Endothelial cell of umbilical vein (primary cell): Measurements from ENCODE around the gene TOP2A. TPM values are rescaled to one million over a fixed set of nuclear protein-coding genes. Genes with fewer than 3 reads are reported as not detected.

ENCODE experiments used
- BruUV-seq: library from RNA; stranded (reverse); fragments of 400-500 nt; replicated peaks from 2 replicates; lab custom pipeline; 2021; lab: Mats Ljungman, UMichigan
- CTCF ChIA-PET: fragments of 300-600, 350-600 bp; sonication (Branson Sonifier 250); formaldehyde crosslinking; loops from one replicate; lab custom pipeline; 2021; ENCODE audit warnings: antibody characterized with exemption, inconsistent platforms; lab: Charles Lee
- POLR2A ChIA-PET: fragments of 300-600, 350-600 bp; sonication (Branson Sonifier 250); formaldehyde crosslinking; loops from one replicate; lab custom pipeline; 2021; ENCODE audit warnings: antibody characterized with exemption, inconsistent platforms; lab: Charles Lee
- DNase-seq: peaks from one replicate; pipeline ENCODE4 v3.0.0-alpha.2; 2011; ENCODE audit warnings: low read depth, low spot score
- FAIRE-seq: peaks from 2 replicates; lab custom pipeline; 2011; peaks lifted over from hg19 to GRCh38; lab: Jason Lieb, UNC
- H2AFZ ChIP-seq: 2 replicates; pipeline ENCODE4 v1.6.0; 2012; ENCODE audit warnings: low read depth, low read length, control low read depth, inconsistent platforms
- H3K27ac ChIP-seq: 2 replicates; pipeline ENCODE4 v1.5.1; 2011; ENCODE audit warnings: low read depth, mild to moderate bottlenecking, control low read depth, low read length, moderate library complexity; ENCODE audit not compliant: insufficient read depth
- H3K27me3 ChIP-seq, 2 experiments: 2 replicates each; pipeline versions ENCODE4 v1.6.0 to v1.6.1; 2011; ENCODE audit warnings: low read length in 2 of 2, mixed read lengths in 1 of 2; ENCODE audit not compliant: control insufficient read depth in 2 of 2, insufficient read depth in 2 of 2
- H3K36me3 ChIP-seq, 2 experiments: 2 replicates in 1 of 2; 3 replicates in 1 of 2; pipeline ENCODE4 v1.5.1; 2011; ENCODE audit warnings: low read length in 2 of 2, mild to moderate bottlenecking in 1 of 2, moderate library complexity in 1 of 2; ENCODE audit not compliant: control insufficient read depth in 2 of 2, insufficient read depth in 2 of 2; ENCODE audit errors: extremely low read depth in 1 of 2
- H3K4me1 ChIP-seq: 3 replicates; pipeline ENCODE4 v1.5.1; 2011; ENCODE audit warnings: mild to moderate bottlenecking, low read length; ENCODE audit not compliant: control insufficient read depth, insufficient read depth; ENCODE audit errors: extremely low read depth
- H3K4me2 ChIP-seq: 2 replicates; pipeline ENCODE4 v1.6.1; 2011; ENCODE audit warnings: low read length, control low read depth, mixed read lengths; ENCODE audit not compliant: insufficient read depth
- H3K4me3 ChIP-seq, 3 experiments: fragments of 200-600 bp in 1 of 3; sonication (generic), shearing (Covaris generic) in 1 of 3; replicated peaks in 1 of 3; 2 replicates each; pipeline ENCODE4 v1.5.1; 2011 to 2016; ENCODE audit warnings: control low read depth in 3 of 3, low read length in 3 of 3, mild to moderate bottlenecking in 2 of 3, inconsistent platforms in 1 of 3, low read depth in 1 of 3, moderate library complexity in 1 of 3; ENCODE audit not compliant: insufficient read depth in 1 of 3
- H3K79me2 ChIP-seq: 2 replicates; pipeline ENCODE4 v1.6.0; 2012; ENCODE audit warnings: low read length, inconsistent platforms; ENCODE audit not compliant: control insufficient read depth, insufficient read depth
- H3K9ac ChIP-seq: replicated peaks from 2 replicates; pipeline ENCODE3; 2011; ENCODE audit warnings: low read length, control low read depth; ENCODE audit not compliant: insufficient read depth; ENCODE audit errors: extremely low read depth
- H3K9me1 ChIP-seq: replicated peaks from 3 replicates; pipeline ENCODE4 v1.6.0; 2011; ENCODE audit warnings: mild to moderate bottlenecking, low read length; ENCODE audit not compliant: control insufficient read depth, insufficient read depth; ENCODE audit errors: extremely low read depth
- H3K9me3 ChIP-seq: replicated peaks from 2 replicates; pipeline ENCODE4 v1.5.1; 2012; ENCODE audit warnings: low read length, inconsistent platforms; ENCODE audit not compliant: control insufficient read depth, insufficient read depth
- H4K20me1 ChIP-seq: replicated peaks from 2 replicates; pipeline ENCODE3; 2011; ENCODE audit warnings: mild to moderate bottlenecking, low read length; ENCODE audit not compliant: control insufficient read depth, insufficient read depth; ENCODE audit errors: extremely low read depth
- CTCF ChIP-seq, 2 donors: IDR thresholded peaks; 1 replicate in 1 of 2; 2 replicates in 1 of 2; pipeline ENCODE4 v1.5.1; 2011; ENCODE audit warnings: low read length in 2 of 2, mild to moderate bottlenecking in 2 of 2, moderate library complexity in 2 of 2, control low read depth in 1 of 2, inconsistent platforms in 1 of 2, low read depth in 1 of 2; ENCODE audit not compliant: insufficient read depth in 1 of 2; ENCODE audit errors: extremely low read depth in 1 of 2
- EZH2 ChIP-seq: IDR thresholded peaks from 2 replicates; pipeline ENCODE4 v1.6.1; 2012; ENCODE audit warnings: borderline replicate concordance, low read depth, mild to moderate bottlenecking, moderate library complexity, low read length, inconsistent platforms; ENCODE audit not compliant: severe bottlenecking
- FOS ChIP-seq: IDR thresholded peaks from 2 replicates; pipeline ENCODE4 v1.6.1; 2011; ENCODE audit warnings: mild to moderate bottlenecking, low read length, moderate library complexity, borderline replicate concordance; ENCODE audit not compliant: insufficient read depth
- GATA2 ChIP-seq: IDR thresholded peaks from 2 replicates; pipeline ENCODE4 v1.7.0; 2011; ENCODE audit warnings: low read depth, mild to moderate bottlenecking, moderate library complexity, mixed read lengths, low read length; ENCODE audit not compliant: insufficient read length, insufficient read depth
- JUN ChIP-seq: IDR thresholded peaks from 2 replicates; pipeline ENCODE4 v1.6.1; 2011; ENCODE audit warnings: borderline replicate concordance, low read depth; ENCODE audit not compliant: insufficient read length, insufficient read depth
- MAX ChIP-seq: IDR thresholded peaks from 2 replicates; pipeline ENCODE4 v1.6.1; 2011; ENCODE audit not compliant: insufficient read depth, insufficient read length
- MYC ChIP-seq: IDR thresholded peaks from one replicate; pipeline ENCODE4 v1.6.1; 2011; ENCODE audit warnings: mild to moderate bottlenecking, low read depth, low read length
- POLR2A ChIP-seq: IDR thresholded peaks from 2 replicates; pipeline ENCODE4 v1.6.1; 2012; ENCODE audit warnings: low read depth, mild to moderate bottlenecking, control low read depth, low read length
- POLR2AphosphoS5 ChIP-seq: IDR thresholded peaks from 2 replicates; pipeline ENCODE4 v1.6.1; 2012; ENCODE audit warnings: low read depth, mild to moderate bottlenecking, control low read depth, low read length, moderate library complexity; ENCODE audit not compliant: insufficient read depth
- dilution Hi-C: fragments of 300-500 bp; cut with MboI; formaldehyde crosslinking; loops from one replicate; pipeline ENCODE4 v1.15.0; 2019; ENCODE audit warnings: low sequenced_read_pairs; ENCODE audit not compliant: extremely low pct_ligation_motif_present
- intact Hi-C: fragments of 100-400 bp; cut with micrococcal nuclease; formaldehyde crosslinking; loops from one replicate; pipeline ENCODE4 v1.10.0; 2022
- polyA plus RNA-seq, 4 experiments: library from polyadenylated mRNA; depleted of rRNA in 3 of 4; stranded (reverse) in 3 of 4; unstranded in 1 of 4; fragments of >200 nt; gene quantifications; 2 replicates each; pipeline versions ENCODE4 v1.2.1 to v1.2.3, GENCODE V29; 2011 to 2012; ENCODE audit warnings: missing spikeins in 1 of 4
- total RNA-seq: library from RNA; stranded (reverse); gene quantifications from 2 replicates; pipeline ENCODE4 v1.2.3, GENCODE V29; 2021

The TOP2A gene
- total and polyA plus RNA-seq, 2 donors (not counting 3 experiments of a cell fraction or from before 2014, with no cell fraction given): 31.3 to 160 TPM

DNA sequence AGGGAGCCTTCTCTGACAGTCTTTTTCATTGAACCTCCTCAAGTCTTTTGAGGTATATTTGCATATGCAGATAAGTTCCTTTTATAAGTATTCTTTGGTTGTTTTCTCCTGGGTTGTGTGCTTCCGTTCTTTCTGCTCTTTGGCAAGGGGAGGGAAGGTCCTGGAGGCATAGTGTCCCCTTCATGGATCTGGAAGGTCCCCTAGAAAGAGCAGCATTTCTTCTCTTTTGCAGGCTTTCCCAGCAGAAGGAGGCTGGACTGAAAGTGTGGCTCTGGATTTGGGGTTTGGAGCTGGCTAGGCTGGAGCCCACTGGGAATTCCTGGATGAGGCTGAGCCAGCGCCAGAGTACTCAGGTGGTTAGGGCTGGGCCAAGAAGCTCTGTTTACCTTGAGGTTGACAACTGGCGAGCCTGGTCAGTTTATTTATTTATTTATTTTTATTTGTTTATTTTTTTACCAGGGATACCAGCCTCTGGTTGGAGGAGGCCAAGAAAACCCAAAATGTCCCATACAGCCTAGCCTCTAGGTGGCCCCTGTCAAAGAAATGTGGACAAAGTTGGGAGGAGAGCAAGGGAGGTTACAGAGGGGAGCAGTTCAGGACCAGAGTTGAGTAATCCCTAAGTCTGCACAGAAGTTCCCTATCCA is 5.4 kb upstream of the TOP2A start:
- no peaks in the 10 kb centered on the region for H3K9me3 ChIP-seq
- CTCF ChIA-PET: interaction anchor here (1.3 to 2.1 kb wide), 3 partner anchors 14 to 137 kb away, joined by 3 to 12 read pairs (median 6); no protein-coding TSS in a partner anchor
- no peaks in the 10 kb centered on the region for H4K20me1 ChIP-seq
- no peaks in the 10 kb centered on the region for H3K27me3 ChIP-seq
- FAIRE-seq (no peak), DNase-seq (no peak)
- POLR2A ChIA-PET: interaction anchor here (0.6 kb wide), 1 partner anchor 1506 kb away, joined by 4 read pairs; no protein-coding TSS in a partner anchor
- dilution Hi-C loops (no loop called here), intact Hi-C loops (no loop called here)
- no peaks in the 10 kb centered on the region for H3K36me3 ChIP-seq
- H3K79me2 ChIP-seq: no peaks in the 10 kb centered on the region
- BruUV-seq: no TSS peak
- no peak overlapping the region for H3K9ac ChIP-seq
- H3K4me3 ChIP-seq: no peak overlapping the region
- no peak overlapping the region for H3K4me2 ChIP-seq
- no peak overlapping the region for H3K27ac ChIP-seq
- no peaks in the 10 kb centered on the region for H3K9me1 ChIP-seq
- no peak overlapping the region for H2AFZ ChIP-seq
- TF ChIP-seq MAX (no peak), FOS (no peak), CTCF (IDR thresholded peaks at IDR 0.05; ENCODE audit: extremely low read depth in 1 of 2, insufficient read depth in 1 of 2, low read depth in 1 of 2, low read length in 2 of 2) (no peak), POLR2A (no peak), MYC (no peak), EZH2 (no peak), POLR2AphosphoS5 (no peak), GATA2 (no peak), JUN (no peak)
- H3K4me1 ChIP-seq: peaks cover 10% of the 10 kb centered on the region
